ENCODE measurements around the gene ZDHHC13.

DNA sequence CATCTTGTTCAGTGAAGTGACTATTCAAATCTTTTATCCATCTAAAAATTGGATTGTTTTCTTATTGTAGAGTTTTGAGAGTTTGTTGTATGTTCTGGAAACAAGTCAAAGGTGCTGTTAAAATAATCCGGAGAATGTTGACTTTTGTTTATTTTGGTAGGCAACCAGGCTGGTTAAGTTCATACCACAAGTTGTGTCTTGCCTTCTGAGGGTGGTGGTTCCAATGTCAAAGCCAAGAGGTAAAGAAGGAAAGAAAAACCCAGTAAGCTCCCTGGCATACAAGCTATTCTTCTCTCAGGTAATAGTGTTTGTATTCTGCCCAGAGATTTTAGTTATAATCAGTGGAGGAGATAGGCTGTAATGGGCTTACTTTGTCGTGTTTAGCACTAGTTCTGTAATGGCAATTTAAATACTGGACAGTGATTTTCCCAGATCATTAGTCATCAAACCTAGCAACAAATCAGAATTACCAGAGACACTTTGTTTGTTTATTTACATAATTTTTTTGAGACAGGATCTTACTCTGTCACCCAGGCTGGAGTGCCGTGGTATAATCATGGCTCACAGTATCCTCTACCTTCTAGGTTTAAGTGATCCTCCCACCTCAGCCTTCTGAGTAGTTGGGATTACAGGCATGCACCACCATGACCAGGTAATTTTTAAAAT, 99.9 kb downstream of the ZDHHC13 start:
- TF ChIP-seq CTCF (IDR thresholded peaks at IDR 0.05) (no peak), POLR2A (IDR thresholded peaks at IDR 0.05) (no peak)

Data from testis (tissue), 2 donors.